Mucosa of descending colon (tissue), 3 donors: ENCODE data around the gene EED. TPM values are rescaled to one million over a fixed set of nuclear protein-coding genes. Genes with fewer than 3 reads are reported as not detected.

Experiments used
- ATAC-seq: fragments of 200-7000 bp; cut with Tn5 transposase; one replicate; pipeline ENCODE4 v1.9.1; 2020; ENCODE audit warnings: mild to moderate bottlenecking, moderate library complexity
- DNase-seq, 3 donors: peaks; one replicate each; pipeline ENCODE4 v3.0.0-alpha.2; 2020
- H3K36me3 ChIP-seq: fragments of 200-600 bp; one replicate; pipeline ENCODE4 v1.8.0; 2021; ENCODE audit warnings: low read depth, mild to moderate bottlenecking
- H3K4me1 ChIP-seq: fragments of 200-600 bp; one replicate; pipeline ENCODE4 v1.8.0; 2021; ENCODE audit warnings: low read depth, mild to moderate bottlenecking
- H3K4me3 ChIP-seq: fragments of 200-600 bp; one replicate; pipeline ENCODE4 v1.8.0; 2021; ENCODE audit warnings: mild to moderate bottlenecking
- H3K9me3 ChIP-seq: fragments of 200-600 bp; one replicate; pipeline ENCODE4 v1.8.0; 2021; ENCODE audit warnings: mild to moderate bottlenecking
- intact Hi-C, 2 donors: fragments of 100-400 bp; cut with DNase I in 1 of 2; cut with micrococcal nuclease in 1 of 2; formaldehyde crosslinking; loops; one replicate each; pipeline versions ENCODE4 v1.11.0 to v1.11.1; 2022; cut with DNase I, micrococcal nuclease
- total RNA-seq, 3 donors: library from RNA; stranded (reverse); fragmentation: NEBNext Ultra II Directional in 2 of 3; extraction: Animal tissue kit (Norgen Biotek cat#: 25700) in 2 of 3; gene quantifications; one replicate each; pipeline versions ENCODE4 v1.2.1 to v1.2.4, GENCODE V29; 2021 to 2023
- TF ChIP-seq, protein P1 (sequence below): fragments of 200-600 bp; IDR thresholded peaks from one replicate; pipeline ENCODE4 v1.8.0; 2022; ENCODE audit warnings: antibody characterized with exemption, mild to moderate bottlenecking
- donor health status: DM: no; HTN: no; CAD: no; lungs with moderate emphysema.
- donor health status: DM: no; HTN: no; CAD: no.
- donor health status: DM: no; HTN: yes; CAD: no.

The EED gene
- total RNA-seq, 3 donors from 2014 or later = 21.9 to 29.6 (median 22.0) TPM

DNA sequence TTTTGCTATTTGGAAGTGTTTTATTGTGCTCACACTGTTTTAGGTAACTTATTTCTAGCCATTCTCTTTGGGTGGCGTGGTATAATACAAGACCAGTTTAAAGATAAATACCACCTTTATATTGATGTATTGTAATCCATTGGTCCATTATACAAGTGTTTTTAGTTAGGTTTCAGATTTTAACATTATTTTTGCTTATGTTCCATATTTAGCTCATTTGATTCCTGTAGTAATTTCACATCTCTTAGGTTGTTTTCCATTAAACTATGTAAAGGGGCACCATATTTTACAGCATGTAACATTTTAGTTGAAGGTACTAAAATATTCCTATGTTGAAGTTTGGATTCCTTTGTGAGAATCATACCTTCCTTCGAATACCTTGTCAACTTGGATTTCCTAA, 20.1 kb downstream of the EED start:
- Histone ChIP-seq H3K4me1 (no peaks in the 10 kb centered on the region), H3K36me3 (no peaks in the 10 kb centered on the region), H3K4me3 (no peak overlapping the region), H3K9me3 (no peaks in the 10 kb centered on the region)
- DNase-seq (no peak), ATAC-seq (no peak)
- intact Hi-C loops = no loop called here
- TF ChIP-seq, protein P1, sequence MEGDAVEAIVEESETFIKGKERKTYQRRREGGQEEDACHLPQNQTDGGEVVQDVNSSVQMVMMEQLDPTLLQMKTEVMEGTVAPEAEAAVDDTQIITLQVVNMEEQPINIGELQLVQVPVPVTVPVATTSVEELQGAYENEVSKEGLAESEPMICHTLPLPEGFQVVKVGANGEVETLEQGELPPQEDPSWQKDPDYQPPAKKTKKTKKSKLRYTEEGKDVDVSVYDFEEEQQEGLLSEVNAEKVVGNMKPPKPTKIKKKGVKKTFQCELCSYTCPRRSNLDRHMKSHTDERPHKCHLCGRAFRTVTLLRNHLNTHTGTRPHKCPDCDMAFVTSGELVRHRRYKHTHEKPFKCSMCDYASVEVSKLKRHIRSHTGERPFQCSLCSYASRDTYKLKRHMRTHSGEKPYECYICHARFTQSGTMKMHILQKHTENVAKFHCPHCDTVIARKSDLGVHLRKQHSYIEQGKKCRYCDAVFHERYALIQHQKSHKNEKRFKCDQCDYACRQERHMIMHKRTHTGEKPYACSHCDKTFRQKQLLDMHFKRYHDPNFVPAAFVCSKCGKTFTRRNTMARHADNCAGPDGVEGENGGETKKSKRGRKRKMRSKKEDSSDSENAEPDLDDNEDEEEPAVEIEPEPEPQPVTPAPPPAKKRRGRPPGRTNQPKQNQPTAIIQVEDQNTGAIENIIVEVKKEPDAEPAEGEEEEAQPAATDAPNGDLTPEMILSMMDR = no peak

DNA sequence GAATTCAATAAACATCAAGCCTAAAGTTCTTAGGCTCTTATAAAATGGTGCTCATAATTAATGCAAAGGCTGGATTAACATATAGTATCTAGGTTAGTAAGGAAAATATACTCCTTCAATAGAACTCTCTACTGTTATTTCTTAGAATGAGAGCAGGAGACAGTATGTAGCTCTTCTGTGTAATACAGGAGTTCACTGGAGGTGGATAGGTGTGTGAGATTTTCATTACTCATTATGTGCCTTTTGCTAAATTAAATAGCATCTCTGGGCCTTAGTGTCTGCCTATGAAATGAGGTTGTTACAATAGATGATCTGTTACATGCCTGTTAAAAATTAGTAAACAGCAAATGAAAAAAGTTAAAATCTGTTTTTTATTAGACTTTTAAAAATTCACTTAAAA, 20.6 kb downstream of the EED start:
- intact Hi-C loops = no loop called here
- H3K9me3 ChIP-seq = no peaks in the 10 kb centered on the region
- DNase-seq = no peak
- no peaks in the 10 kb centered on the region for H3K36me3 ChIP-seq
- H3K4me3 ChIP-seq = no peak overlapping the region
- TF ChIP-seq, protein P1 = no peak
- no peak for ATAC-seq
- no peaks in the 10 kb centered on the region for H3K4me1 ChIP-seq

DNA sequence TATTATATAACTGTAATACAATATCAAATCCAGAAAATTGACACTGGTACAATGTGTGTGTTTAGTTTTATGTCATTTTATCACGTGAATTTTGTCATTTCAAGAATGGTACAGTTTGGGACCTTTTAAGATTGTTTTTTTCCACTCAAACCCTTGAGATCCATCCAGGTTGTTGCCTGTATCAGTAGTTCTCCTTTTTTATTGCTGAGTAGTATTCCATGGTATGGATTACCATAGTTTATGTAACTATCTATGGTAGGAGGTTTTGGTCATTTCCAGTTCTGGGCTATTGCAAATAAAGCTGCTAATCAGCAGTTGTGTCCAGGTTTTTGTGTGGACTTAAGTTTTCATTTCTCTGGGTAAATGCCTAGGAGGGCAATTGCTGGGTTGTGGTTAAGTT, 25.1 kb downstream of the EED start:
- no peak for ATAC-seq
- no peaks in the 10 kb centered on the region for H3K9me3 ChIP-seq
- no peak overlapping the region for H3K4me3 ChIP-seq
- no peak for DNase-seq
- TF ChIP-seq, protein P1 = no peak
- no peaks in the 10 kb centered on the region for H3K4me1 ChIP-seq
- intact Hi-C loops = no loop called here
- no peaks in the 10 kb centered on the region for H3K36me3 ChIP-seq

DNA sequence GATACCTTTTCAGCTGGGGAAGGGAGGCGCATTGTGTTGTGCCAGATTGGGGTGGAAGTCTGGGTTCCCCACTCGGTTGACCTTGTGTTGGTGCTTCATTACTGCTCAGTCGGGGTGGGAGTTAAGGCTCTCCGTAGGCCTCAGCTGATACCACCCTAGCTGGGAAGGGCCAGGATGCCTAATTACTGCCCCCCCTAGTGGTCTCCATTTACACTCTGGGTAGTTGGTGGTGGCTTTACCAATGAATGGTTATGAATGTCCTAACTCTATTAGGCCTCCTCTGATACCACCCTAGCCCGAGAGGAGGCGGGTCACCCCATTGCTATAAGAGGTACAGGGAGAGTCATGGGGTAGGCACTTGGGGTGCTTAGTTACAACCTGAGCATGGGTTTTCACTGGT, 29.9 kb downstream of the EED start:
- Histone ChIP-seq H3K4me3 (no peak overlapping the region), H3K9me3 (no peaks in the 10 kb centered on the region), H3K4me1 (no peaks in the 10 kb centered on the region), H3K36me3 (no peaks in the 10 kb centered on the region)
- TF ChIP-seq, protein P1 = no peak
- no peak for DNase-seq
- intact Hi-C loops = no loop called here
- no peak for ATAC-seq

DNA sequence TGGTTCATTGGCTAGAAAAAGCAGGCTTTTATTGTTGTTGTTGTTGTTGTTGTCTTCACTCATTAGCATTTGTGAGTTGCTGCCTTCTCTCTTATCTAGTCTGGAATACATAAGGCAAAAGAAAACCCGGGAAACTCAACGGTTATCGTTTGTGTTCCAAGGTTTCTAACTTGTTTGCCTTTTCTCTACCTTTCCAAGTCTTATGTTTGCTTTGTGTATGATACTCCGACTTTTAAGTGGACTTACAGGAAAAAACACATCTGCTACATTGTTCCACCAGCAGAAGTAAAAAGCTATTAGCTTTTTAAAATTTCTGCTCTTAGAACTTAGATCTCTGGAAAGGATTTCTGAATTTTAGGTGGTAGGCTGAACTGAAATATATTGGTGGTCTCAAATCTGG, 30.4 kb downstream of the EED start:
- no peak overlapping the region for H3K4me3 ChIP-seq
- H3K4me1 ChIP-seq = no peaks in the 10 kb centered on the region
- no peak for ATAC-seq
- DNase-seq = no peak
- H3K9me3 ChIP-seq = no peaks in the 10 kb centered on the region
- TF ChIP-seq, protein P1 = no peak
- no peaks in the 10 kb centered on the region for H3K36me3 ChIP-seq
- intact Hi-C loops = no loop called here
